LNCAP (cell line): ENCODE data around the gene ZNF592.

Experiments used
- CTCF ChIP-seq: fragments of 450-650 bp; IDR thresholded peaks from 2 replicates; pipeline ENCODE4 v1.5.1; 2017; ENCODE audit warnings: mild to moderate bottlenecking

ZNF592 gene

GRCh38 chr15:84831613-84832012 lies 83.2 kb downstream of the ZNF592 start:
- TF ChIP-seq CTCF: no peak

GRCh38 chr15:84832448-84833040 lies 84.2 kb downstream of the ZNF592 start:
- no peak for TF ChIP-seq CTCF

- no peak for TF ChIP-seq CTCF
These were observed 85.2 kb downstream of the ZNF592 start for GRCh38 chr15:84833447-84834228.

- no peak for TF ChIP-seq CTCF
These were observed 86.0 kb downstream of the ZNF592 start for GRCh38 chr15:84834229-84834955.

GRCh38 chr15:84834969-84835368 lies 86.6 kb downstream of the ZNF592 start:
- no peak for TF ChIP-seq CTCF

- TF ChIP-seq CTCF: no peak
These were observed 87.4 kb downstream of the ZNF592 start for GRCh38 chr15:84835661-84836337.

- TF ChIP-seq CTCF: no peak
These were observed 88.5 kb downstream of the ZNF592 start for GRCh38 chr15:84836844-84837243.
